GM06990 (cell line): ENCODE data around the gene L3MBTL1.
"Not testable (repeated sequence)": the region's sequence is repeated elsewhere in the genome, so short reads cannot be mapped to it uniquely, and the experiment has no call there.

Experiments
- DNase-seq: peaks from one replicate; pipeline ENCODE4 v3.0.0-alpha.2; 2011; ENCODE audit not compliant: insufficient read length; ENCODE audit errors: extremely low read depth
- H3K27me3 ChIP-seq: replicated peaks from 2 replicates; pipeline ENCODE4 v1.6.0; 2011; ENCODE audit warnings: low read length; ENCODE audit not compliant: control insufficient read depth, insufficient read depth
- H3K36me3 ChIP-seq: 2 replicates; pipeline ENCODE4 v1.5.1; 2011; ENCODE audit warnings: low read length; ENCODE audit not compliant: control insufficient read depth, insufficient read depth
- H3K4me3 ChIP-seq: replicated peaks from 2 replicates; pipeline ENCODE4 v1.5.1; 2011; ENCODE audit warnings: low read depth, mild to moderate bottlenecking, control low read depth, low read length
- CTCF ChIP-seq: IDR thresholded peaks from 2 replicates; pipeline ENCODE4 v1.5.1; 2011; ENCODE audit warnings: low read length, control low read depth, mild to moderate bottlenecking, inconsistent platforms; ENCODE audit not compliant: insufficient read depth, poor library complexity, severe bottlenecking

Gene L3MBTL1

GRCh38 chr20:43583133-43583864 lies 75.8 kb downstream of the L3MBTL1 start:
- no peak for DNase-seq
- TF ChIP-seq CTCF: no peak
- no peaks in the 10 kb centered on the region for H3K36me3 ChIP-seq
- H3K27me3 ChIP-seq: no peaks in the 10 kb centered on the region
- H3K4me3 ChIP-seq: no peak overlapping the region

- H3K4me3 ChIP-seq: no peak overlapping the region
- H3K36me3 ChIP-seq: no peaks in the 10 kb centered on the region
- no peaks in the 10 kb centered on the region for H3K27me3 ChIP-seq
- no peak for DNase-seq
- no peak for TF ChIP-seq CTCF
Measured at GRCh38 chr20:43583982-43584432, 76.5 kb downstream of the L3MBTL1 start.

- DNase-seq: no peak
- Histone ChIP-seq H3K27me3 (no peaks in the 10 kb centered on the region), H3K4me3 (no peak overlapping the region), H3K36me3 (no peaks in the 10 kb centered on the region)
- TF ChIP-seq CTCF: no peak
Measured at GRCh38 chr20:43584448-43585136, 77.1 kb downstream of the L3MBTL1 start.

GRCh38 chr20:43586641-43587040 lies 79.1 kb downstream of the L3MBTL1 start:
- Histone ChIP-seq H3K27me3 (no peaks in the 10 kb centered on the region), H3K36me3 (no peaks in the 10 kb centered on the region)
- TF ChIP-seq CTCF: no peak

GRCh38 chr20:43588526-43588925 lies 81.0 kb downstream of the L3MBTL1 start:
- not testable (repeated sequence) for H3K27me3 ChIP-seq, DNase-seq, H3K4me3 ChIP-seq, H3K36me3 ChIP-seq

More at GRCh38 chr20:43586641-43587040, 79.1 kb downstream of the L3MBTL1 start:
- H3K4me3 ChIP-seq: no peak overlapping the region
- DNase-seq: no peak

- no peak for TF ChIP-seq CTCF
- no peaks in the 10 kb centered on the region for H3K27me3 ChIP-seq
- no peak for DNase-seq
- no peaks in the 10 kb centered on the region for H3K36me3 ChIP-seq
- peak overlapping the region; percentile 76 for H3K4me3 ChIP-seq
Measured at GRCh38 chr20:43590036-43590391, 82.5 kb downstream of the L3MBTL1 start.
